GM18505 (cell line): ENCODE results near the gene DNASE2B.

Experiments used
- ATAC-seq: cut with Tn5 transposase; IDR thresholded peaks from one replicate; pipeline ENCODE4 v1.9.1; 2021; ENCODE audit not compliant: unreplicated experiment
- POLR2A ChIP-seq: IDR thresholded peaks from 4 replicates; pipeline ENCODE4 v1.6.1; 2011; ENCODE audit warnings: borderline replicate concordance; ENCODE audit not compliant: insufficient read depth, insufficient read length; ENCODE audit errors: extremely low read depth

DNASE2B gene

DNA sequence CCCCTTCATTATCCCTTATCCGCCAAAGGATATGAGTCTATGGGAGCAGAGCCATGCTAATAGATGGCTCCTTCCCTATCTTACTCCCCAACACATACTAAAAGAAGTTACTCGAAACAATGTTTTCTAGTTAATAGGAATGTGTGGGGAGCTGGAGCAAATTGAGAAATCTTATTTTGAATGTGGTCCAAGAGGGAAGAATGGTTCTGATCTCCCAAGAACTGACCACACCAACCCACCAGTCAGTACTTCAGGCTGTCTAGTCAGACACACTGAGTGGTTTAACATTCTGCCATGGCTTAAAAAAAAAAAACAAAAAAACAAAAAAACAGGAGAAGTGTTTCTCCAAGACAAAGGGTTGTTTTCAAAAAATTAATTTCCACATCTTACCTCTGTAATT is 31.5 kb upstream of the DNASE2B start:
- no peak for TF ChIP-seq POLR2A
- ATAC-seq = no peak

GRCh38 chr1:84367219-84367618 is 31.1 kb upstream of the DNASE2B start:
- TF ChIP-seq POLR2A = no peak
- no peak for ATAC-seq

- no peak for TF ChIP-seq POLR2A
- ATAC-seq = no peak
Observed at GRCh38 chr1:84368441-84368840, 29.8 kb upstream of the DNASE2B start.

GRCh38 chr1:84370266-84370665 is 28.0 kb upstream of the DNASE2B start:
- no peak for ATAC-seq
- no peak for TF ChIP-seq POLR2A

- ATAC-seq = no peak
- no peak for TF ChIP-seq POLR2A
Observed at GRCh38 chr1:84370831-84371394, 27.4 kb upstream of the DNASE2B start.

DNA sequence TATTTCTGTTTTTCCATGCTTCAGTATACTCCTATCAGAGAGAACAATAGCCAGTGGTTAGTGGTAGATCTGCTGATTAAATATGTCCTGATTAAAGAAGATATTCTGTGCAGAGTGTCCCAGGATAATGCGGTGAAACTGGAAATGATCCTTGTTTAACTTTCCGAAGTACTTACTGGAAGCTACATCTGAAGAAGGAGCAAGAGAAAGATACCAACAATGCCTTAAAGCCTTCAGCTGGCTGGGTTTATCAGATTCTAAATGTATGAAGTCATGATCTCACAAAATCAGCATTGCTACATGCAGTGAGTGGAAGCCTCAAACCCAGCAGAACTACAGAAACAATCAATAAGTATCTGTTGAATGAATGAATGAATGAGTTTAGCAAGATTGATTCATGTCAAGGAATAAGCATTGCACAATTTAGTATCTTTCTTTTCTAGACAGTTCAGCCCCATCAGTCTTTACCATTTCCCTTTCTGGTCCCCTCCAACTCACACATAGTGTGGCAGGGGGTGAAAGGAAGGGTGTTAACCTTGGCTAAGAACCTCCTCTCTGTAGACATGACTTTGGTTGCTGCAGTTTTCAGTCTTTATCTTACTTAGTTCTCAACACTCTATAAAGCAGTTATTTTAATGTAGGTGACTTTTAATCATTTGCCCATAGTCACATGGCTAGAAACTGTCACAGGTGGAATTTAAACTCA is 24.7 kb upstream of the DNASE2B start:
- no peak for TF ChIP-seq POLR2A
- ATAC-seq = no peak

DNA sequence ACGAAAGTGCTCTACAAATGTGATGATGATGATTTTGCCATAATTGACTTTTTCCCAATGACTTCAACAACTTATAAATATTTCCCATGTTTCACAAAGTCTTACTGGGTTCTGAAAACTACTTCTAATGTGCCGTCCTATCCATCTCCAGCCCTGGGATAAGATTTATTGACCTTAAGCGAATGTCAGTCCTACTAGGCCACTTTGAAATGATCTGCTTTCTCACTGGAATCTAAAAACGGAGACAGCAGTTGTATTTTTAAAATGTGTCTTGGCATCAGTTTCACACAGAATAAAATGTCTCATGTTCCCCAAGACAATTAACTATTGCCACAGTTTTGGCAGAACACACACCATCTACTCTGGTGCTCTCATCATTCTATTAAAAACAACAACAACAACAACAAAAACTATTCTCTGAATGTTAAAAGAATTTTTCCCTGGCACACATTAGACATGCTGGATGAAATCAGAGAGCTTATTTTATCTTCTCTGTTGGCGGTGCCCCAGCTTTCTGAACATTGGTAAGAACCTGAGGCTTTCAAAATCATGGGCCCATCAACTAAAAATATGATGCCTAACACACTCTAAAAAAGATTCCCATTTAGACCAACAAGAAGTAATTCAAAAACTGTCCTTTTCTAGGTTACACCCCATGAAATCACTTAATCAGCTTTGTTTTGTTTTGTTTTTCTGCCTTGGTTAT is 23.1 kb upstream of the DNASE2B start:
- TF ChIP-seq POLR2A = no peak
- ATAC-seq = no peak

DNA sequence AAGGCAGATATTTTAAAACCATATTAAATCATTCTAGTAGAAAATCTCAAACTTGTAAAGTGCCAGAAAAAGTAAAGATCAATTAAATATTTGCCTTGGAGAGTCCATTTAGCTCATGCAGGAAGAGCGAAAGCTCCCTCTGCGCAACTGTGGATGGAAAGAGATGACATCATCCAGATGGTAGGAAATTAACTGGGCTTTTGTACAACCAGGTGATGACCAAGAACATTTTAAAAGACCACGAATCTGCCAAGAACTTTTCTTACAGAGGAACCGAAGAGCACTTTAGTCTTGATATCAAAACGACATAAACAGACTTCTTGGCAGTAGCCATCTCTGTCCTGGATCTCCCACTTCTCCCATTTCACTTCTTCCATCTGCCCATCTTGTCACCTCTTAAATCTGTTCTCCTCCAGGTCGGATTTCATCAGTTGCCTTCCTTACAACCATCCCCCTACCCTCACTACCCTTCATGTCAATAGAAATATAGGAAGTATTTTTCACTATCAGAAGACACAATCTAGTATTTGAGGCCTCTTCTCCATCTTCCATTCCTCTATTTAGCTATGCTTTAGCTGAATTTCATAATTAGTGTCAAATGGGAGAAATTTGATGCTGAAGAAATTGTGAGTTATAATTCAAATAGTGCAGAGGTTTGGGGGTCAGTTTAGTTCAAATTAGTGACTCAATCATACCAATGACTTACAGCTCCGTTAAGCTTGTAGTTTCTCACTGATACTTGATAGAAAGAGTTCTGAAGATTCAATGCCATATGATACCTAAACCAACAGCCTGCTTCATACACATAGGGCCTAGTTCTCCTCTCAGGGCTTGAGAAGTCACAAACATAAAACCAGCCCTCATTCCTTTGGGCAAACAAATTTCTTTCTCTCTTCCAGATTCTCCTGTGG is 22.0 kb upstream of the DNASE2B start:
- no peak for TF ChIP-seq POLR2A
- ATAC-seq = no peak

GRCh38 chr1:84377480-84378095 is 20.7 kb upstream of the DNASE2B start:
- no peak for TF ChIP-seq POLR2A
- no peak for ATAC-seq

DNA sequence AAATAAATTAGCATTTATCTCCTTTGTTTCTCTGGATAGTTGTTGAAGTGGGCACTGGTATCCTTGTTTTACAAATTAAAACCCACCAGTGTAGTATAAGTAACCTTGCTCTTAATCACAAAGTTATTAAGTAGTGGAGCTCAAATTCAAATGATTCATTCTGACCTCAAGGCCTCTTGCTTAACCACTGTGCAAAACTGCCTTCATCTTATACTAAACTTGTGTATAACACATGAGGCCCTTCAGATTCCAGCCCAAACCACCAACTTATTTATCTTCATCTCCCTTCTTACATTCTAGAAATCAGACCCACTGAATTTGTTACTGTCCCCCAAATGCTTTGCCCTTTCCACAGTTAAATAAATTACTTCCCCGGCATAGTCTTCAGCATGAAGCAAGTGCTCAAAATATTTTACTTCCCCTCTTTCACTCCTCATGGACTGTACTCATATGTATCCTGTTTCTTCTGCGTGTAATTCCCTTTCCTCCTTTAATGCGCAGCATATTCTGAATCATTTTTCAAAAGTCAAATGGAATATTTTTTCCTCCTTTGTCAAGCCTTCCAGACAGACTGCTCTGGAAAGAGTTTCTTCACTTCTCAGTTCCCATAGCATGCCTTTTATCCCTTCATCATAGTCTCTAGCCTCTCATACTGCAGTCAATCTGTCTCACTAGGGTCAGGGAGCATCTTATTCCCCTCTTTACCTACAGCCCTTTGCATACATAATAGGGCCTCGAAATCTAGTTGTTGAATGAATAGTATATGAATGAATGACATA is 19.0 kb upstream of the DNASE2B start:
- ATAC-seq = no peak

GRCh38 chr1:84379917-84380180 is 18.4 kb upstream of the DNASE2B start:
- no peak for TF ChIP-seq POLR2A
- no peak for ATAC-seq

More for the DNA sequence above, 19.0 kb upstream of the DNASE2B start:
- TF ChIP-seq POLR2A = no peak

- TF ChIP-seq POLR2A = no peak
- no peak for ATAC-seq
Observed at GRCh38 chr1:84382127-84382526, 16.2 kb upstream of the DNASE2B start.
